ENCODE data around the gene MAGI2.
"Not testable (repeated sequence)": the region's sequence is repeated elsewhere in the genome, so short reads cannot be mapped to it uniquely, and the experiment has no call there.

Gene MAGI2

DNA sequence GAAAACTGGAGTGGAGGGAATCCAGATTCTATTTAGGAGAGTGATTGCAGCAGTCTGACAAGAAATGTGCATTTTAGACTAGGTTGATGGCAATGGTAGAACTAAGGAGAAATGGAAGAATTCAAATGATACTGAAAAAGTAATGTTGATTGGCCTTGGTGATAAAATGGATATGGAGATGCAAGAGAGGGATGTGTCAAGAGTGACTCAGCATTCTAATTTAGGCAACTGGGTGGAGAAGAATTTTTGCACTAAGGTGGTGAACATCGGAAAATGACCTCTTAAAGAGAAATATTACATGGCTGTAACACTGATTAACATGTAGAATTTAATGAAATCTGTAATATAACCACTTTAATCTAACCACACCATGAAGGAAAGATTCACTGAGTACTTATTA is 848.3 kb downstream of the MAGI2 start:
- DNase-seq = no peak

DNA sequence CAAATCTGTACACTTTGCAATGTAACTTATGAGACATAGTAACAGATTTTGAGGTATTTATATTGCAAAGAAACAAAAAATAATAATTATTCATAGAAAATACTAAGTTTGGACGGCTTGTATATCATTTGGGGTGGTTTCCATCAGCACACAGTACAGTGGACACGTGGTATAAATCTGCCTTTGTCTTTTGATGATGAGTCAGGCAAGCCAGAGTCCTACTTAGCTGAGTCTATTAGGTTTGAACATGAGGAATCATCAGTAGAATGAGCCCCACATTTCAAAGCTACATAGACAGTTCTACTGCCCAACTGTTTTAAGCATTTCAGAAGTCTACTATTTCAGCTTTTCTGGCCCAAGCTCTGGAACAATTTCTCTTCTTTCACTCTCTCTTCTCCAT is 851.7 kb downstream of the MAGI2 start:
- no peak for DNase-seq

DNA sequence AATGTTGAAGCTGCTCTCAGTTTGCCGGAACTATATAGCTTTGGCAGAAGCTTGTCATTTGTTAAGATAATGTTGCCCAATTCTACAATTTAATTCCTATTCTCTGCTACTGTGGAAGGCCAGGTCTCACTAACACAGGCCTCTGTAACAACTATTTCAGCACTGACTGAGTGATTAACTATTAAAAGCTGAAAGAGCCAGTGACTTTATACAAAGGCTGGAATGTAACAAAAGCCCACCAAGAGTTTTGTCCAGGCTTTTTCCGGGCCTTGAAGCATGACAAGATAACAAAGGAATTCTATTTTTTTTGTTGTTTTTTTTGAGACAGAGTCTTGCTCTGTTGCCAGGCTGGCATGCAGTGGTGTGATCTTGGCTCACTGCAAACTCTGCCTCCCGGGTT is 859.3 kb downstream of the MAGI2 start:
- DNase-seq = no peak

DNA sequence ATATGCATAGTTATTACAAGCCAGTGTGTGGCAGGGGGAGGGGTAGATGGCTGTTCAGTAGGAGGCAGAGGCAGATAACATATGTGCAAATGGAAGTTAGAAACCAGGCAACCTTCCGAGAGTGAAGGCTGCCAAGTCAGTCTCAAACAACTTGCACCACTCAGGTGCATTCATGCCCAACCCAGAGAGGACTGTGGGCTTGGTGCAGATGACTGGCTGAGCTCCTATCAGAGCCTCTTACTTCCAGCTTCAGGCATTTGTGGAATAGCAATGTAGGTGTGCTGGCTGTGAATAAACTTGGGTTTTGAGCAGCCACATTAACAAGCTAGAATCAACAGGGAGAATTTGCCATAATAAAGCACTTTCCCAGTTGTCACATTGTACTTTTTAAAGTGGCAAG is 865.1 kb downstream of the MAGI2 start:
- DNase-seq = no peak

DNA sequence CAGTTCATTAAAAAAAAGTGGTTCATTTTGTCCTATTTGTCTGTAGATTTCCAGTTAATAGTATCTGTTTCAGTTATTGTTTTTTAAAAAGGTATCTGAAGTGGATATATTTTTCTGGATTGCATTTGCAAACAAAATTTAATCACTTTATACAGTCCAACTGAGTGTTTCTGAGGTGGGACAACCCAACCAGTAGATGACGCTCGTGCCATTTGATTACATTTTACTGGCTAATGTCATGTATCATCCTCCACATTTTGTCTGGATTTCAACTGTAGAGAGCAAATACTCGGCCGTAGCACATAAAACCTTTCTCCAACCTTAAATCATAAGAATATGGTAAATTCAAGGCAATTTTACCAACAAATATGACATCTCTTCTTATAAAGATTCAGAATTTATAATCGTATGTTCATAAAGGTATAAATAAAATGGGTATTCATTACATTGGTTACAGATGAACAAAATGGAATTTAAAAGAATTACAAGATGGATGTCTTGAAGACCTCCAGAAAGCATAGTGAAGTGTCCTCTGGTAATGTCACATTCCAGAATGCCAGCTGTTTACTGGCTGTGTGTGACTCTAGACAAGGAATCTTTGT is 865.9 kb downstream of the MAGI2 start:
- DNase-seq = no peak

DNA sequence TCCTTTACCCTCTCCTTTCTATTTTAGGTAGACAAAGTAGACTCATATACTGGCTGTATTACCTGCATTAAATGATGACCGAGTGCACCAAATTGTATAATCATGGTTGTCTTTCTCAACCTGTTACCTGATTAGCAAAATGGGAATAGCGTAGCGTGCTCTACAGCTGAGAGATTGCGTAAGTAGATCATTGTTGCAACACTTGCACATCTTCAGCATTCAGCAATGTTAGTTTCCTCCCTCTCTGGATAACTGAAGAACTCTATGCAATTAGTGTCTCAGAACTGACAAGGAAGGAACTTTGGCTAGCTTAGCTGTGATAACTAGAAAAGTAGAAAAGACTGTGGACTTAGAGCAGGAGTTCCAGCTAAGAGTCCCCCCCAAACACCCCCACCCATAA is 867.5 kb downstream of the MAGI2 start:
- no peak for DNase-seq

DNA sequence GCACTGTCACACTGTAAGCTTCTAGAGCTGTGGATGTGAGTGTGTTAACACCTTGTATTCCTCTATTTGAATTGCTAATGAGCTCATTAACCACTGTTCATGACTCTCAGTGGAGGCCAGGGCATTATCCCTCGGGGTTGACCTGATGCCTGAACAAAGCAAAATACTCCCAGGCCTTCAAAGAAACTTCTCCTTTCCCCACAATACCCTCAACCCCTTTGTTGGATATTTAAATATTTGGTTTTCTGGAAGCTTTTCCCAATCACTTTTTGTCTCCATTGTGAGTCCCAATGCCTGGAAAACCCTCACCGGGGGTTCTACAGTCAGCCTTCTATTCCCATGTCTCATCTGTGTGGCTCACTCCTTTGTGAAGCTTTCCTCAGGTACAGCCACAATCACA is 874.8 kb downstream of the MAGI2 start:
- no peak for DNase-seq

DNA sequence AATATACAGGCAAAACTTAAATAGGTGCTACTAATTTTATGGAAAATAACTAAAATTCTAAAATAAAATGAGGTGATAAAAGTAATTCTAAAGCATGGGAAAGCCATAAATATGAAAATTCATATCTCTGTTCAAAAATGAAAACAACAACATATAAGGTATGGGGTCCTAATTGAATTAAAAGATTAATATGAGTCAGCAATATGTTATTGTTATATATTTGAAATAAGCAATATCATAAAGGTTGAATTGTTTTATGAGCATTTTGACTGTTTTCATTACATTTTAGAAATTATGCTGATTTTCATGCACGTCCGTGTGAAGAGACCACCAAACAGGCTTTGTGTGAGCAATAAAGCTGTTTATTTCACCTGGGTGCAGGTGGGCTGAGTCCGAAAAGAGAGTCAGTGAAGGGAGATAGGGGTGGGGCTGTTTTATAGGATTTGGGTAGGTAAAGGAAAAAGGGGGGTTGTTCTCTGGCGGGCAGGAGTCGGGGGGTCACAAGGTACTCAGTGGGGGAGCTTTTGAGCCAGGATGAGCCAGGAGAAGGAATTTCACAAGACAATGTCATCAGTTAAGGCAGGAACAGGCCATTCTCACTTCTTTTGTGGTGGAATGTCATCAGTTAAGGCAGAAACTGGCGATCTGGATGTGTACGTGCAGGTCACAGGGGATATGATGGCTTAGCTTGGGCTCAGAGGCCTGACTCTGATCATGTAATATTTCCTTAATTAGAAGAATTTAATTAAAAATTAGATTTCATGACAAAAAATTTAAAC is 876.1 kb downstream of the MAGI2 start:
- not testable (repeated sequence) for DNase-seq

DNA sequence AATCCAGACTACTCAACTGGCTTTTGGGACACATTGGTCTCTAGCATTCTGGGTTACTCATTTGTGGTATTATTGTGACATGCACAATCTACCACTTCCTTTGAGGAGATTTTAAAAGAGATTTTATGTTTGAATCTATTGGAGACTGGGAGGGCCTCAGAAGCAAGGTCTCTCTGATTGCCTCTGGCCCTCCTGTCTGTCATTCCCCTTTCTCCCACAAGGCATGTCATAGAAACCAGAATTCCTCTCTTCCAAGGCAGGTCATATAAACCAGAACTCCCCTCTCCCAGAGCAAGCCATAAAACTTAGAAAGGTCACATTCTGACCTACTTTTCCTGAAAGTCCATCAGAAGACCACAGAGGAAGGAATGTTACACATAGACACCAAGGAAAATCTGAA is 877.2 kb downstream of the MAGI2 start:
- DNase-seq = no peak

DNA sequence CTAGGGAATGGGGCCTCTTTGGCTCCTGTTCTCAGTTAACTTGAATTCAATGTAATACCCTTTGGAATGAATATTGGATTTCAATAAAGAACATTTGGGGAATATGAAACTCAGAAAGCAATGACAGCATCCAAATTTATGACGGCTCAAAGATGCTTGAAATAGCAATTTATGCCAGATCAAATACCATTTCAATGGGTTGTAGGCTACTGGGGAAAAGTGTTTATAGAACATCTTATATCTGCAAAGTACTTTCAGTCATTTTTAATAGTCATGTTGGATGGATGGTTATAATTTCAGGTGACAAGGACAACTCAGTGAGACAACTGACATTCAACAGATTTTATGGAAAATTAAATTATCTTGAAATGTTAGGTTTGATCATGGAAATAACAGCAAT is 882.2 kb downstream of the MAGI2 start:
- no peak for DNase-seq

DNA sequence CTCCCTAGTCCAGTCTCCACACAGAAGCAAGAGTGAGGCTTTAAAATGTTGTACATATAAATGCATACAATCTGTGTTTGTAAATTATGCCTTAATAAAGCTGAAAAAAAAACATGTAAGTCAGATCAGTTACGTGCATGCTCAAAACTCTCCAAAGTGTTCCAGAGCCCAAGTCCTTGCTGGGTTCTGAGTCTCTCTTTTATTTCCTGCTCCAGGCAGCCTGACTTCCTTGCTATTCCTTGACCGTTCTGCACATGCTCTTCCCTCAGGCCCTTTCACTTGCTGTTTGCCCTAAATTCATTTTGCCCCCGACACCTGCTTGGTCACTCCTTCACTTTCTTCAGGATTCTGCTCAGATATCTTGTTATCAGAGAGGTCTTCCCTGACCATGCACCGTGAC is 884.8 kb downstream of the MAGI2 start:
- DNase-seq = no peak

DNA sequence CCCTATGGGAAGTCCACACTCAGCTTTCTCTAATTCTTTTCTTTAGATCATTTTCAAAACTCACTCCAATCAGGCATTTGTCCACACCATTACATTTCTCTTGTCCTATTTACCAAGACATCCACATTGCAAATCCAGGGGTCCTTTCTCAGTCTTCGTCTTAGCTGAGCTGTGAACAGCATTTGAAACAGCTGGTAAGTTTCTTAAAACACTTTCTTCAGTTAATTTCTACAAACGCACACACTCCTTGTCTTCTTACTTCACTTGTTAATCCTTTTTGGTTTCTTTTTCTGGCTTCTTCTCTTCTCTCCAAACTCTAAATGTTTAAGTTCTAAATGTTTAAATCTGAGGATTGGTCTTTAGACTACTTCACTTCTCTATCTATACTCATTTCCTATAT is 885.6 kb downstream of the MAGI2 start:
- no peak for DNase-seq

DNA sequence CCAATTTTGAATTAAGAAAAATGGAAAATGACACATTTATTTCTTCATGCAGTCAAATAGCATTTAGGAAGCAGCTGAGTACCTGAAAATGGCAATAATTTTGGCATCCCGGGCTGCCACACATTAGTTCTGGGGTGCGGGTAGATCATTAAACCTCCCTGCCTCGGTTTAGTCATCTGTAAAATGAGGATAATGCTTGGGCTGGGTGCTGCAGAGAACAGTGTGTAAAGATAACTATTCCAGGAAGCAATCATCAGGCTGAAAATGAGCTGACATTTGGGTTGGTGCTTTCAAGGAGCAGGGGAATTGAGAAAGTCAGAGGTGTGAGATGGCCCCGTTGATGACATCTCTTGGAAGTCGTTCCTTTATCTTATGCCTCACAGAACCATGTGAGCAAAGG is 887.7 kb downstream of the MAGI2 start:
- no peak for DNase-seq

DNA sequence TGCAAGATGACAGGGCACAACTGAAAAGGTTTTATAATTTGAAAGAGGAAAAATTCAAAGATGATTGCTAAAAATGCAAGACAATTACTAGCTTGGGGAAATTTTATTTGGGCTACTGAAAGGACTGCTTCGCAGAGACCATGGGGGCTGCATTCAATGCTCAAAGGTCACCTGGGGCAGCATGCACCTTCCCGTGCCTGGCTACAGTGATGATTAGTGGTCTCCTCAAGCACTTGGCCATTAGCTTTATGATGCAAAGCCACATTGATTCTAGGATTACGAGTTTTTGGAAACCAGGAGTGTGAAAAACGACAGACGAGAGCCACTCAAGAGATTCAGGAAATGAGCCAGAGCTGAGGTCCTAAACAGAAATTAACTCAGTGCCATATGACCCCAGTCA is 890.3 kb downstream of the MAGI2 start:
- no peak for DNase-seq

DNA sequence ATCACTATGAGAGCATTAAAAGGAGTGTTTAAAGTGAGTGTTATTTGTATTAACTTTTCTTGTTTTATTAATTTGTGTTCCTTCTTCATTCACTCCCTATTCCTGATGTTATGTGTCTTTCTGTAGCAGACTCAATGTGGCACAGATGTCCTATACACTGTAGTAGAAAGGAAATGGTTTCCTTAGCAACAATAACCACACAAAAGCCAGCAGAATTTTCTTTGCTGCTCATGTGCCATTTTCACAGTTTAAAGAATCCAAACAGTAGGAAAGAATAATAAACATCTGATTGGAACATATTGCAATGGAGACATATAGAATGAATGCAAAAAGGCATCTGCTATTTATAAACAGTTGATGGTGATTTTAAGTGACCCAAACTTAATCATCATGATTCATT is 891.3 kb downstream of the MAGI2 start:
- no peak for DNase-seq

DNA sequence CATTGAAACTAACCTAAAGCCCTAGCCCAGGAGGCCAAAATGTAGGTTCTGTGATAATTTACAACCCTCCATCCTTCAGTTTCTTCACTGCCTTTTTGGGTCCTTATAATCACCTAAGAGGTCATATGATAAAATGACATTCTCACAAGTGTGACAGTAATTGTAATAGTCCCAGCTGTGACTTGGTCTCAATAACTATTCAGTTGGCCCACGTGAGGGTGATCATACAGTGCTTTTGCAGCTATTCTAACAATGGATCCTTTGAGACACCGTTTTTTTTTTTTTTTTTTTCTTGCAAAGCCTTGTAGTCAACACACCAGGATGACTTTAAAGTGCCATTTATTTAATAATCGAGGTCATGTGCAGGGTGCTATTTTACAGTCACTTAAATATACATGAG is 894.9 kb downstream of the MAGI2 start:
- no peak for DNase-seq

DNA sequence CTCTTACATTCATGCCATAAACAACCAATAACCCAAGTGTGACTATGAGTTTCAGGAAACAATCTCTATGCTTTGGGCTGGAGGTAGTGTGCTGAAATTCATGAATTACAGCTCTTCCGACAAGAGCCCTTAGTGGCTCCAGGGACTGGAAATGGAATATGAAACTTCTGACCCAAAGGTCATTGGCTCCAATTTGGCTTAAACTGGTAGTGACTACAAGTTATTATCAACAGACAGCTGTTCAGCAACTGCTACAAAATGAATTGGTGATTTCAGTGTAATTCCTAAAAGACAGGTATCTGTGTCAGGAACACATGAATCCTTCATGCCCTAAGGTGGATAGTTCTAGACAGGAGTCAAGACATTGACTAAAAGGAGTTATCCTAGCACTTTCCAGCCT is 909.5 kb downstream of the MAGI2 start:
- DNase-seq = no peak

DNA sequence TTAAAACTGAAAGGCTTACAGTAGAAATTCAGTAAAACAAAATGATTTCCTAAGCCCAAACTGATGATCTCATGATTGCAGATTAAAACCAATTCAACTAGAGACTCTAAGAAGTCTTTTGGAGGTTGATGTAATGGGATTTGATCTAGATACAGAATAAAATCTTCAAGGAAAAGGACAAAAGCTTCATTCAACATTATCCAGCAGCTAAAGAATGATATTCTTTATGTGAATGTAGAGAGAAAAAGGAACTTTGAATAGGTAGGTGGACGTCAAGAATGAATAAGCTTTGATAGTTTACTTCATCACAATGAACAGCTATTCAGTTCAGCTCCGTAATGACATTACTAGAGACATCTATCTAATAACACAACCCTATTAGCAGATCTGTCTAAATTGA is 910.5 kb downstream of the MAGI2 start:
- no peak for DNase-seq

DNA sequence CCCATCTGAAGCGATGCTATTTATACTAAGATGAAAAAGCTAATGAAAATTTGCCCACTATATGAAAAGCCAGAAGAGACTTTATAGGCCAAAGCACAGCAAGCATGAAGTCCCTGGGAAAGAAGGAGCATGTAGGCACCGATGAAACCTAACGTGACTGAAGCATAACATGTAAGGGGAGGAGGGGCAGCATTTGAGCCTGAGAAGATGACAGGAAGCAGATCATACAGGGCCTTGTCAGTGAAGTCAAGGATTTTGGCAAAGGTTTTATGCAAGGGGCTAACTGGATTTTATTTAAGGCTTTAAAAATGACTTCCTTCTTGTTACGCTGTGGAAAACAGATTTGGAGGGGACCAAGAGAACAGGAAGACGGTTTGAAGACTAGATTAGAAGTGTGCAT is 910.9 kb downstream of the MAGI2 start:
- DNase-seq = no peak

DNA sequence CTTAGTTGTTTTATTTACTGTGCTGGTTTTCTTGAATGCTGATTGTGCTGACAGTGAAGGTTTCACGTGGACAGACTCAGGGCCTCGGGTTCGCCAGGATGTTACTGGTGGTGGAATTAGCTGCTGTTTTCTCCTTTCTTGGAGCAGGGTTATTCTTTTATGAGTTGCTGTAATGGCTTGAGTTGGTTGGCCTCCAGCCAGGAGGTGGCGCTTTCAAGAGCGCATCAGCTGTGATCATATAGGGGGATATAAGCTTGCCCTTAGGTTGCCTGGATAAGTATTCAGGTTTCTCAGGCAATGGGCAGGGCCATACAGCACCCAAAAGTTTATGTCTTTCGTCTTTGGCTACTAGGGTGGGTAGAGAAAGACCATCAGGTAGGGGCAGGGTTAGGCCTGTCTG is 913.6 kb downstream of the MAGI2 start:
- DNase-seq = no peak

DNA sequence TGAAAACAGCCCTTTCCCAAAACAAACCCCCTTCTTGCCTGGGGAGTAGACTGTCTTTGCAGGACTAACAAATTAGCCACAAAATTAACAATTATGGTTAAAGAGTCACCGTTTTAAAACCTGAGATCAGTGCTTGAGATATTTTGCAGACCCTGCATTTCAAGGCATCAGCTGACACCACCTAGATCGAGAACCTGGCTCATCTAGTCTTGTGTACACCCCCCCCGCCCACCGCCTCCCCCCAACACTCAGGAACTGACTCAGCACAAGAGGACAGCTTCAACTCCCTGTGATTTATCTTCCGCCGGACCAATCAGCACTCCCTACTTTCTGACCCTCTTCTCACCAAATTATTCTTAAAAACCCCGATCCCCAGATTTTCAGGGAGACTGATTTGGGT is 917.8 kb downstream of the MAGI2 start:
- no peak for DNase-seq

DNA sequence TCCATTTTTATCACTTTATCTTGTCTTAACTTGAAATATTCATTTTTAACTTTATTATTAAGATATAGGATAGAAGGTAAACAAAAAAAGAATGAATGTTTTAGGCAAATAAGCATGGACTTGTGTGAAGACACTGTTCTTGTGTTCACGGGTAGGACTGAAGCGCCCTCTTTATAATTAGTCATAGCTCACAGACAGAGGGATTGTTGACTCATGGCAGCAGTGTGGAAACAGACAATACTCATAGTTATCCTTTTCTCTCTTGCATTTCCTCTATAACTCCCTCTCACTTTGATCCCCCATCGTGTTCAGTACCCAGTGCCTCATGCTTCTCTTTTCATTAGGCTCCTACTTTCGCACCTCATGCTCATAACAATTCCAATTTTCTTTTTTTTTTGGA is 923.1 kb downstream of the MAGI2 start:
- DNase-seq = no peak

DNA sequence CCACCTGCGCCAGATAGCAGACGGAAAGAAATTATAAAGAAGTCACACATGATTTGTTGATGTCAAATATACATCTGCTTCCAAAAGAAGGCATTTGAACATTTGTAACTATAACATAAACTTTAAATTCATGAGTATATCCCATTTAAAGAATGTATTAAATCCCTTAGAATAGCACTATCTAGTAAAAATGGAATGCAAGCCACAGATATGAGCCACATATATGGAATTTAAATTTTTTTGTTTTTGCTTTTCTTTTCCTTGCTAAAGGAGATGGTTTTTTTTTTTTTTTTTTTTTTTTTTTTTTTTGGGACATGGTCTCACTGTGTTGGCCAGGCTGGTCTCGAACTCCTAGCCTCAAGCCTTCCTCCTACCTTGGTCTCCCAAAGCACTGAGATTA is 924.1 kb downstream of the MAGI2 start:
- no peak for DNase-seq

DNA sequence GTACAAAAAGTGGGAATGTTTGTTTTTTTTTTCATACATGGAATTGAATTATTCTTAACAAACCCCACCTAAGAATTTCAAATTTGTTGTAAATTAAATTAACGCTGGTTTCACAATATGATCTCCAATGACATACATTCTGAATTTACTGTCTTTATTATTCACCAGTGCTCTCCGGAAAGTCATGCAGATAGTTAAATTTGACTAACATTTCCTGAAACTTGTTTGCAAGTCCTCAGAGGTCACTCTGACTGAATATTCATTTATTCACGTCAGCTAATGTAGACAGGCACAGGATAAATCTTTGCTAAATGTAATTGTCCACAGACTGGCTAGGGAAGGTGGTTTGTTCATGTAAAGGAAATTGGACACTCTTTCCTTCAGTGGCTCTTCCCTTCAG is 924.5 kb downstream of the MAGI2 start:
- DNase-seq = no peak

DNA sequence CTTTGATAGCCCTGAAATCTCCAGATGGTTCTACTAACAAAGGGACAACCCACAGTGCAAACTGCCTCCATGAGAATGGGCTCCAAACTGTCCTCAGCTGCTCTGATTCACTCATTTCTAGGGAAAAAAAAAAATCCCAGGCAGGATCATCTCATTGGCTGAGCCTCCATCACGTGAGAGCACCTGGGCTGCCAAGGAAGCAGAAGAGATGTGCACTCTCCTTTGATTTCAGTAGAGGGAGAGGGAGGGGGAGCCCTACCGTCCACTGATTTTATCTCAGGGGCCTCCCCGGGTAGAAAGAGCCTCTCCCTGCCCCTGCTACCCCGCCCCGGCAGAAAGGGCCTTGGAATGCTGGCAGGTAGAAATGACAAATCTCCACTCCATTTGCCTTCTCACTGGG is 929.5 kb downstream of the MAGI2 start:
- DNase-seq = no peak

Data from 8988T (cell line).